Measurements from ENCODE around the gene ABLIM3. TPM values are rescaled to one million over a fixed set of nuclear protein-coding genes. Genes with fewer than 3 reads are reported as not detected.

Gene ABLIM3
- 10.7 to 13.6 TPM (median 11.1 TPM) in 5 replicates for total RNA-seq (2022; extraction: Qiagen RNA extraction; ENCODE audit: low read depth)

GRCh38 chr5:149141224-149141956, at the start of gene ABLIM3:
Gene ABLIM3 (plus strand): TSS chr5:149141493. CDS start chr5:149142096, 603 bp downstream.

GRCh38 chr5:149271716-149272563, 130.6 kb downstream of the ABLIM3 start, which contains the start of gene AFAP1L1:
Gene AFAP1L1 (plus strand): TSS chr5:149271859. CDS start chr5:149271969, 110 bp downstream.

Other genes starting within 250 kb of the ABLIM3 start
- 0.38 to 0.73 TPM (median 0.62 TPM) in 5 replicates for gene SH3TC2, start 78.4 kb upstream of the ABLIM3 start, total RNA-seq (2022; extraction: Qiagen RNA extraction; ENCODE audit: low read depth)
- gene AFAP1L1, start 130.4 kb downstream of the ABLIM3 start, total RNA-seq (2022; extraction: Qiagen RNA extraction; ENCODE audit: low read depth) = 7.8 to 9.5 TPM (median 9.1 TPM) in 5 replicates
- 7.4 to 8.8 TPM (median 7.8 TPM) in 5 replicates for gene GRPEL2, start 204.0 kb downstream of the ABLIM3 start, total RNA-seq (2022; extraction: Qiagen RNA extraction; ENCODE audit: low read depth)
- 2.1 to 2.9 TPM (median 2.7 TPM) in 5 replicates for gene PCYOX1L, start 216.6 kb downstream of the ABLIM3 start, total RNA-seq (2022; extraction: Qiagen RNA extraction; ENCODE audit: low read depth)
- gene IL17B, start 237.8 kb downstream of the ABLIM3 start, total RNA-seq (2022; extraction: Qiagen RNA extraction; ENCODE audit: low read depth) = not detected in 5 replicates